K562 (cell line): ENCODE measurements around the gene CXorf65. TPM values are rescaled to one million over a fixed set of nuclear protein-coding genes. Genes with fewer than 3 reads are reported as not detected.

Experiments used
- COPS2 ChIP-seq: fragments of 450-650 bp; conservative IDR thresholded peaks from 2 replicates; pipeline ENCODE4 v1.6.1; 2016; ENCODE audit warnings: mild to moderate bottlenecking, moderate library complexity
- DEAF1 ChIP-seq: fragments of 450-650 bp; formaldehyde crosslinking; IDR thresholded peaks from 2 replicates; pipeline ENCODE4 v1.4.0; 2020; ENCODE audit warnings: mild to moderate bottlenecking, moderate library complexity
- ID3 ChIP-seq, 2 experiments: fragments of 250-450 bp in 1 of 2; fragments of 450-650 bp in 1 of 2; sonication (Bioruptor Pico) in 1 of 2; IDR thresholded peaks; 2 replicates each; pipeline versions ENCODE4 v1.6.1 to v1.8.0; 2016 to 2021; ENCODE audit warnings: mild to moderate bottlenecking in 2 of 2, moderate library complexity in 2 of 2, missing compliant biosample characterization in 1 of 2, missing genetic modification characterization in 1 of 2
- KLF16 ChIP-seq: IDR thresholded peaks from 2 replicates; pipeline ENCODE4 v1.6.1; 2016; ENCODE audit warnings: antibody characterized with exemption
- MAZ ChIP-seq, 2 experiments: fragments of 450-650 bp in 1 of 2; sonication (generic) in 1 of 2; formaldehyde crosslinking; IDR thresholded peaks in 1 of 2; conservative IDR thresholded peaks in 1 of 2; 2 replicates each; pipeline versions ENCODE4 v1.4.0 to v1.5.0; 2020; ENCODE audit warnings: mild to moderate bottlenecking in 1 of 2, missing genetic modification reagents in 1 of 2
- PBX2 ChIP-seq, 2 experiments: IDR thresholded peaks in 1 of 2; conservative IDR thresholded peaks in 1 of 2; 2 replicates each; pipeline ENCODE4 v1.6.1; 2016; ENCODE audit warnings: low read depth in 2 of 2, mild to moderate bottlenecking in 1 of 2, missing compliant biosample characterization in 1 of 2, missing genetic modification characterization in 1 of 2, moderate library complexity in 1 of 2
- REST ChIP-seq, 2 experiments: fragments of 450-650 bp; formaldehyde crosslinking in 1 of 2; IDR thresholded peaks; 2 replicates each; pipeline versions ENCODE4 v1.4.0 to v1.6.1; 2014 to 2020; ENCODE audit warnings: mild to moderate bottlenecking in 2 of 2, borderline replicate concordance in 1 of 2, low read depth in 1 of 2
- SMC3 ChIP-seq: conservative IDR thresholded peaks from 2 replicates; pipeline ENCODE4 v1.6.1; 2011; ENCODE audit warnings: low read depth, low read length, improper control_type of control experiment; ENCODE audit not compliant: insufficient read depth
- ZNF175 ChIP-seq: fragments of 200-800 bp; sonication (Bioruptor generic); IDR thresholded peaks from 2 replicates; pipeline ENCODE4 v1.6.1; 2016; ENCODE audit warnings: low read depth, mild to moderate bottlenecking, missing genetic modification characterization, missing compliant biosample characterization
- ZNF511 ChIP-seq: sonication (generic); formaldehyde crosslinking; IDR thresholded peaks from 2 replicates; pipeline ENCODE4 v1.8.0; 2022; ENCODE audit warnings: mild to moderate bottlenecking, missing genetic modification reagents
- polyA plus RNA-seq, 8 experiments: library from polyadenylated mRNA; depleted of rRNA in 4 of 8; stranded (reverse) in 5 of 8; unstranded in 3 of 8; fragments of >200 nt; fragmentation: Nextera tagmentation in 2 of 8; fragmentation: Illumina TruSeq in 1 of 8; extraction: Ambion mirVana in 2 of 8; extraction: Trizol in 1 of 8; gene quantifications; 2 replicates each; pipeline versions ENCODE4 v1.2.1 to v1.2.3, GENCODE V29; 2011 to 2014; ENCODE audit warnings: inconsistent platforms in 1 of 8, missing spikeins in 1 of 8
- total RNA-seq, 7 experiments: library from RNA; depleted of rRNA in 6 of 7; stranded (reverse); fragments of >200 nt in 6 of 7; fragmentation: Illumina TruSeq in 2 of 7; extraction: Trizol in 2 of 7; gene quantifications; 2 replicates each; pipeline versions ENCODE4 v1.2.1 to v1.2.3, GENCODE V29; 2011 to 2021; ENCODE audit warnings: low replicate concordance in 1 of 7

Gene CXorf65
- total and polyA plus RNA-seq, 9 of the 15 experiments (the other 6 are each of a cell fraction or from before 2014, with no cell fraction given) = 1.4 to 8.4 (median 2.9) TPM

GRCh38 chrX:71098302-71098701, 8.2 kb downstream of the CXorf65 start (continued):
- TF ChIP-seq DEAF1 (peak; percentile 58), ZNF511 (CRISPR knock-in tag) (no peak), PBX2 (CRISPR knock-in tag; IDR thresholded peaks at IDR 0.05; ENCODE audit: low read depth) (no peak), PBX2 (tag; conservative IDR thresholded peaks at IDR 0.05; ENCODE audit: low read depth) (0 out of 2 replicates have a peak, but pooled peaks have one; percentile 10), ZNF175 (CRISPR knock-in tag) (no peak), ID3 (CRISPR knock-in tag; IDR thresholded peaks at IDR 0.05) (no peak), ID3 (tag; IDR thresholded peaks at IDR 0.05) (no peak), REST (IDR thresholded peaks at IDR 0.05; ENCODE audit: borderline replicate concordance) (peak; percentile 79), REST (CRISPR knock-in tag; IDR thresholded peaks at IDR 0.05; ENCODE audit: low read depth) (no peak), COPS2 (no peak), SMC3 (peak; percentile 44; the same call in 1 of the 2 replicates), MAZ (CRISPR knock-in tag; conservative IDR thresholded peaks at IDR 0.05 in 1 of 2, IDR thresholded peaks at IDR 0.05 in 1 of 2) (peak in 1 of 2 experiments; percentile 55; a peak in 1 of 4 replicates), KLF16 (0 out of 2 replicates have a peak, but pooled peaks have one; percentile 12)
